ENCODE data around the gene PPP1R18.

The PPP1R18 gene

DNA sequence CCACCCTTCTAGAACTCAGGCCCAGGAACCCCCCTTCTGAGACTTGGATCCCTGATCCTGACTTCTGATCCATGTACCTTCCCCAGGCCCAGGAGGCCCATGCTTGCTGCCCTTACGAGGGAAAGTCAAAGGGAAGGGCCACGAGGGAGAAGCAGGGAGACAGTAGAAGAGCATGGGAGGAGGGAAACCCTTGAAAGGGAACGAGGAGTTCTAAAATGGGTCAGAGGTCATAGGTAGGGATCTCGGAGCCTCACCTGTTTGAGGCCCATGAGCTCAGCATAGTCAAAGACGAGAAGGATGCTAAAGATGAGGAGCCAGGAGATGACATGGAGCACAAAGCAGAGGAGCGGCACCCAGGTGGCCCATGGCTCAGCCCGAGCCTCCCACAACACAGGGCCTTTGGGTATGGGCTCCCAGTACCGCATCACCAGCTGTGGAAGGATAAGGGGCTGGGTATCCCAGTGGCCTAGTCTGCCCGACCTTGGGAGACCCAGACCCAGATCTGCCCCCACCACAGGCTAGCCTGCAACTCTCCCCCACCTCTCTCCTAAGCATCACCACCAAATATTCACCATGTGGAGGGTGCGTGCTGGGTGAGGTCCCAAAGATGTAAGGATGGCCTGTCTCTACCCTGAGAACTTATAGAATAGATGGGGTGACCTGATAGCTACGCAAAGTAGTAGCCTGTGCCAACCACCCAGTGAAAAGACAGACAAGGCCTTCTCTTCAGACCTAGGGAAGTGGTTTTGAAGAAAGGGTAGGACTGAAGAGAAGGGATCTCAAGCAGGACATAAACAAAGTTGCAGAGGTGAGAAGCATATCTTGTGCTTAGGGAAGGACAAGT lies 2.8 kb upstream of the PPP1R18 start:
- DNase-seq, result no peak

DNA sequence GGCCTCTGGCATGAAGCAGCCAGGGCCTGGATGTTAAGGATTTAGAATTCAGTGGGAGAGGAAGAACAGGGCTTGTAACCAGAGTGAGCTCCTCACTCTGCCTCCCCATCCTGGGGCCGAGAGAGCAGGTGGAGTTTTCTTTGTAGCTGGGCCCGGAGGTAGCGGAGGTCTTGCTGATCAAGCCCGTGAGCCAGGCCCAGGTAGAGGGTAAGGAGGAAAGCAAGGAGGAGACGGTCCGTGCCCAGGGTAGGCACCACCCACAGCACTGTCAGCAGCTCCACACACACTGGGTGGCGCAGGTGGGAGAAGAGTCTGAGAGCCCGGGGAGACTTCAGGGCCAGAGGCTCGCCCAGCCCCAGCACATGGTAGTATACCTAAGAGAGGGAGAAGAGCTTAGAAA lies 2.1 kb upstream of the PPP1R18 start:
- DNase-seq, result no peak

GRCh38 chr6:30687659-30688431 lies 1.4 kb upstream of the PPP1R18 start:
- DNase-seq, result peak in 1 of 3 donors; percentile 38

- DNase-seq, result peak; percentile 94 to 97 (median 94)
Measured at GRCh38 chr6:30686908-30687658, 638 bp upstream of the PPP1R18 start.

GRCh38 chr6:30685157-30686008 lies 1.1 kb downstream of the PPP1R18 start:
- peak; percentile 47 to 54 (median 49) for DNase-seq

DNA sequence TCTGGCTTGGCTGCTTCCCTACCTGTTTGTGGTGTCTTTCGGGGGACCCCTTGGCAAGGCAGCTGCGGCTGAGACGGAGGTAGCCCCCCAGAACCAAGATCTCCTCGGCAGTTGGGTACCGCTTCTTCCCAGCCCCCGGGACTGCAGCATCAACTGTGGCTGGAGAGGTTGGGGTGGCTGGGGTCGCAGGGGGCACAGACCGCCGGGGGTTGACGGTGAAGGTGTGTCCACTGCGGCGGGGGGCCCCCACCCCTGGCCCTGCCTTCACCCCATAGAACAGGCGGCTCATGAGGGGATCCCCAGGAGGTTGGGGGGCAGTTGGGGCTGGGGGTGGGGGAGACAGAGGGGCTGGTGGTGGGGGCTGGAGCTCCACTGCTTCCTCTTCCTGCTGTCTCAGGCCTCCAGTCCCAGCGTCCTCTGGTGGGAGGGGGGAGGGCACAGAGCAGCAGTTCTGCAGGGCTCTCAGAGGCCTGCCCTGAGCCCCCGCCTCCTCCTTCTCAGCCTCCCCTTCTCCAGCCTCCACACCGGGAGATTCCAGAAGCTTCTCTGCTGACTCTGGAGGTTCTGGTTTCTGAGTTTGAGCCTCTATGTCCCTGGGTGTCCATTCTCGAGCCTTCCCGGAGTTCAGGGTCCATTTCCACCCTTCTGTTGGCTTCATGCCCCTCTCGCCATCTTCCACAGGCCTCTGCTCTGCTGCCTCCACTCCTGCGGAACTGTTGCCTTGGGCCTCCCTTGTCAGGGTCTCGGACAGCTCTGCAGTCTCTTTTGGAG lies 1.9 kb downstream of the PPP1R18 start:
- peak; percentile 86 to 94 (median 88) for DNase-seq

- DNase-seq, result peak in 1 of 3 donors; percentile 32
Measured at GRCh38 chr6:30683980-30684338, 2.5 kb downstream of the PPP1R18 start.

DNA sequence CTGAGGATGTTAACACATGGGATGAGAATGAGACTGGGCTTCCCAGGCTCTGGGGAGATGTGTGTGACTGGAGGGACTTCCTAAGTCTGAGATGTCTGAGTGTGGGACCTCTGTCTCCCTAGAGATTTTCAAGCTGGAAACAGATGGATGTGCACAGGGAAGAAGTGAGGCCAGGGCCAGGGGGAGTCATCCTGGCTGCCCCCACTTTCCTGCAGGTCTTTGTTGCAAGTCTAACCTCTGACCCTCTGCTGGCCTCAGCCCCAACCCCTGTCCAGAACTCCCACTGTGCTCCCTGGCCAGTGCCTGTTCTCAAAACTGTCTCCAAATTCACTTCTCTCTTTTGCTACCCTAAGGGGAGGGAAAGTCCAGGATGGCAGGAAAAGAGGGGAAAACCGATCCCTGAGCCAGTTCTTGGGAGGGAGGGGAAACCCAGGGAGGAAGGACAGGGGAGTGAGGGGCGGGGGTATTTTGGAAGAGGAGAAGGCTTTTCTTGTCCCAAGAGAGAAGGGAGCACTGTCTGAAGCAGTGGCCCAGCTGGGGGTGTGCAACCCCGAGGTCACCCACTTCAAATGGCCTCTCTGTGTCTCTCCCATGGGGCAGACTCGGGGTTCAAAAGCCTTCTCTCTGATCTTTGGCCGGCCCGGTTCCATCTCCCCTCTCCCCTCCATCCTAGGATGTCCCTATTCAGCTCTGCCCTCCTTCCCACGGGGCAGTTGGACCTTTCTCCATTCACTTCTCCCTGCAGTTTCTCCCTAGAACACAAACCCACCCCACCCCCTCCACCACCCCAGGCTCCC lies 3.1 kb downstream of the PPP1R18 start:
- peak; percentile 91 to 95 (median 93) for DNase-seq

DNA sequence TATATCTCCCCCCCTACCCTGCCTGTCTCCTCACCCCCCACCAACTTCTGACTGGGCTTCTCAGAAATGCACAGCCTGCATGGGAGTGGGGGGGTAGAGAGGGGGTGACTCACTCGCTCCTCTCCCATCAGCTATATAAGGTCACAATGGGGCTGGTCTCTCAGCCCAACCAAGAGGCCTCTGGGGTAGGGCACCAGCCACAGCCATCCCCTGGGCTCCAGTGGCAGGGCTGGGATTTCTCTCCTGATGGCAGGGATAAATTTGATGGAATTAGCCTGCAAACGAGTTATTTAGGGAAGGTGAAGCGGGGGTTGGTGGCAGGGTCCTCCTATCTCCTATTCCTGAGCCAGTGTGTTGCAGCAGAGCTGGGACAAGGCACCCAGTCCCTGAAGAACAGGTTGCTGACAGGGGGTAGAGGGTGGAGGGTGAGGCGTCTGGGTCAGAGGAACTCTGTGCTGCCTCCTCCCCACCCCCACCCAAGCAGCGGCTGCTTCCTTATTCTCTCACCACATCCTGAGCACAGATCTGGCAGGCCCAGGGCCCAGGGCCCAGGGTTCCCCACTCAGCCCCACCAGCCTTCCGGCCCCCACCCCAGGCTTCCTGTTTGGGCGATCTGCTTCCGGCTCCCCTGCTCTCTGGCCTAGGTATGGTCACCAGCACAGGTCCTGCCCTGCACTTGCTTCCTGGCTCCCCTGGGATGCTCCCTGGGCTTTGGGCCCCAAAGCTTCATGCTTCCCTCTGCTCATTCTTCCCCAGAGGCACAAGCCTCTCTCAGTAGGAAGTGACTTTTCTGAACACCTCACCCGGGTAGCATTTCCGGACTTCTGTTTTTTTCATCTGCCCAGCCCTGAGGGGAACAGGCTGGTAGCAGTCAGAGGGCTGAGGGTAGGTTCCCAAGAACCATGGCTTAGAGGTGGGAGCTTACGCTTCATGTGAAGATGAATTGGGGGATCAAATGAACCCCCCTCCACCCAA lies 4.0 kb downstream of the PPP1R18 start:
- DNase-seq, result peak; percentile 79 to 90 (median 83)

DNA sequence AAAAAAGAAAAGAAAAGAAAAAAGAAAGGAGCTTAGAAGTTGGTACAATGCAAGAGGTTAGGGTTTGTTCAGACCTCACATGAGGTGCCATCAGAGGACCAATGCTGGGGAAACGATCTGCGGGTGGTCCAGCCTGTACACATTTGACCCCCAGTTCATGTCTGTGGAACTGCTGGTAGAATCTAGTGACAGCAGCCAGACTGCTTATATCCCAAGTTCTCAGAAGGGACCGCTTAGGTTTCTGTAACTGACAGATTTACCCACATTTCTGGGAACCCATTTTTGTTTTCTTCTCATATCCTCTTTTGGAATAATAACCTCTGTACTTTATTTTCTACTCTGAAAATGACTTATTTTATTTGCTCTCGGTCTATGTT lies 4.7 kb downstream of the PPP1R18 start:
- no peak for DNase-seq

DNA sequence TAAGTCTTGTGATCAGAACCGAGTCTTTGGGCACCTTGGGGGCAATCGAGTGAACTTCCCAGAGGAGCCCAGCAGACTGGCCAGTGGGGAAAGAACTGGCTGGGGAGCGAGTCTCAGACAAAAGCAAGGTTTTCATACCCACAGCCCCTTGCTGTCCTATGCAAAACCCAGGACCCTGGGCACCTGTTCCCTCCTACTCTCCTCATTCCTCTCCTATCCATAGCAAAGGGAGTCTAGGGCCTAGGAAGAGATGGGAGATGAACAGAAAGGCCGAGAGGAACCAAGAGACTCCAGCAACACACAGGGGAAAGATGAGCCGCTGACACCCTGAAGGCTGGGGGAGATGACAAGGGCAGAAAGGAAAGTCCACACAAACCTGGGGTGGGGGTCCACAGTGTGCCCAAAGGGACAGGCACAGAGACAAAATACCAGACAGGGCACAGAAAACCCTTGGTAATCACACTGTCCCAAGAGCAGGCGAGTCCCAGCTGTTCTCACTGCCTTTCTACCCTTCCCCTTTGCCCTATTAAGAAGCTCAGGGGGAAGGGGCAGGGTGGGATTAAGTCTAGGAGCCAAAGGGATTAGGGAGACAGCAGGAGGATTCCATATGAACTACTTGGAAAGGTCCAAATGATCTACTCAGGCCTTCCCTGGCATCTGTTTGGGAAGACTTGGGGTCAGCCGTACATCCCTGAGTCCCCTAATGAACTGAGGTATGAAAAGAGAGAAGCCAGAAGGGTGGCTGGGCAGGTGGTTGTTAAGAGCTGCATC lies 6.5 kb downstream of the PPP1R18 start:
- DNase-seq, result no peak

DNA sequence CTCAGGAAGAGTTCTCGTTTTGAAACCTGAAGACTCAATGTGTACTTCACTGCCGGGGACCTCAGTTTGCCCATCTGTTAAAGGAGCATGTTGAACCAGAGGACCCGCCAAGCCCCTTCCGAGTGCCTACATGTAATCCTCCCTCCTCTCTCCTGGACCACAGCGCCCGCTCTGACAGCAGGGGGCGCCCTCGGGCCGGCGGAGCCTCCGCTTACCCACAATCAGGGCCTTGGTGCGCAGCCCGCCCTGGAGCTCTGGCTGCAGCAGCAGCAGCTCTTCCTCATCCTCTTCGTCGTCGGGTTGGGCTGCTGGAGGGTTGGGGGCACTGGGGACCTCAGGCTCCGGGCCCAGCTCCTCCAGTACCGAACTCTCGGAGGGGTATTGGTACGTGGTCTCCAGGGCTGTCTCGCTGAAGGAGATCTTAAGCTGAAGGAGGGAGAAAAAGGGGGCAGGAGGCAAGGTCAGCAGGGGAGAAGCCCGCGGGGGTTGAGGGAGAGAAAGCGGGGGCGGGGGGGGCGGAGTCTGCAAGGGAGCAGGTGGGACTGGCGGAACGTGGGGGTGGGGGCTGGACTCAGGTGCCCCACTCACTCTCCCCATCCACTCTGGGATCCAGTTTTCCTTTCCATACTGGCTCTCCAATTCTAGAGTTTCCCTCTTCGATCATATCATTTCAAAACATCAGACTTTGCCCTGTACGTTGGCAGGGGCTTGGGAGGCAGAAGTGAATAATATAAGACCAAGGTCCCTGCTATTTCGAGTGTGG lies 7.3 kb downstream of the PPP1R18 start:
- DNase-seq, result peak; percentile 84 to 91 (median 88)

- DNase-seq, result no peak
Measured at GRCh38 chr6:30676660-30677285, 9.7 kb downstream of the PPP1R18 start.

GRCh38 chr6:30672445-30673253 lies 13.8 kb downstream of the PPP1R18 start, which contains the start of gene DHX16:
TSS of gene DHX16 (minus strand) at chr6:30673006. CDS start at chr6:30672841, 165 bp downstream.
- peak; percentile 97 to 99 (median 97) for DNase-seq

DNA sequence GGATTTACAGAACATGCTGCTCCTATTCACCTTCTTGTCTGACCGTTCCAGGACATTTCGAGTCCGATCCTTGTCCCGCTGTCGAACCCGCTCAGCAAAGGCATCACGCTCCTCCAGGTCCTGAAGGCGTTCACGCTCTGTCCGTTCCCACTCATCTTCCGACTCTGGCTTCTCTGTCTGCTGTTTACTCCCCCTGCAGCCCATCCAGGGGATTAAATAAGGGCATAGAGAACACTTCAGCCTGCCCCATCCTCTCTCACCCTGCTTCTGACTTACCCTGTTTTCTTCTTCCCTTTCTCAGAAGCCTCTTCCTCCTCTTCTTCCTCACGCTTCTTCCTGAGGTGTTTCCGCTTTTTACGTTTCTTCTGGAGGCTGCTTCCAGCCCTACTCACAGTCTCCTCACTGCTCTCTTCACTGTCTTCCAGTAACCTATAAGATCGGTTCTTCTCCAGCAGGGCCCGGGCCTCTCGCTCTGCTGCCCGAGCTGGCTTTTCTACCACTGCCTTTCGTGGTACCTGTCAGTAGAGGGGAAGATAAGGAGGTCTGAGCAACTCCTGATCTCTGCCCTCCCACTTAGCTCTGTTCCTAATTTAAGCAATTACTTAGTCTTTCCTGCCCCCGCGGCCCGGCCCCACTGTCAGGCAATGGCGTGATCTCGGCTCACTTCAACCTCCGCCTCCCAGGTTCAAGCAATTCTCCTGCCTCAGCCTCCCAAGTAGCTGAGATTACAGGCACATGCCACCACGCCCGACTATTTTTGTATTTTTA lies 15.5 kb downstream of the PPP1R18 start:
- no peak for DNase-seq
